DMS53 (cell line): Measurements from ENCODE around the gene PDE9A.
"Not testable (repeated sequence)": the region's sequence is repeated elsewhere in the genome, so short reads cannot be mapped to it uniquely, and the experiment has no call there.

Source experiments
- DNase-seq: peaks from one replicate; lab custom pipeline; 2025; lab: John Stamatoyannopoulos, UW

Gene PDE9A

GRCh38 chr21:42624936-42625335, 28.5 kb upstream of the PDE9A start:
- no peak for DNase-seq

- no peak for DNase-seq
Measured at GRCh38 chr21:42626171-42626570, 27.2 kb upstream of the PDE9A start.

GRCh38 chr21:42627527-42628289, 25.7 kb upstream of the PDE9A start:
- no peak for DNase-seq

GRCh38 chr21:42628466-42629061, 24.9 kb upstream of the PDE9A start:
- DNase-seq = not testable (repeated sequence)

GRCh38 chr21:42629933-42630589, 23.4 kb upstream of the PDE9A start:
- DNase-seq = peak; percentile 41

- no peak for DNase-seq
Measured at GRCh38 chr21:42630626-42631025, 22.8 kb upstream of the PDE9A start.

- DNase-seq = no peak
Measured at GRCh38 chr21:42631142-42631541, 22.3 kb upstream of the PDE9A start.

GRCh38 chr21:42632336-42632751, 21.1 kb upstream of the PDE9A start:
- DNase-seq = no peak

- DNase-seq = no peak
Measured at GRCh38 chr21:42632771-42633690, 20.4 kb upstream of the PDE9A start.

GRCh38 chr21:42633858-42634257, 19.6 kb upstream of the PDE9A start:
- DNase-seq = no peak

- no peak for DNase-seq
Measured at GRCh38 chr21:42635848-42636519, 17.4 kb upstream of the PDE9A start.

- no peak for DNase-seq
Measured at GRCh38 chr21:42636520-42637266, 16.7 kb upstream of the PDE9A start.

- DNase-seq = no peak
Measured at GRCh38 chr21:42637267-42638041, 16.0 kb upstream of the PDE9A start.

GRCh38 chr21:42638266-42638863, 15.1 kb upstream of the PDE9A start:
- DNase-seq = no peak

GRCh38 chr21:42639646-42640152, 13.7 kb upstream of the PDE9A start:
- peak; percentile 10 for DNase-seq

- no peak for DNase-seq
Measured at GRCh38 chr21:42640486-42640885, 12.9 kb upstream of the PDE9A start.

- no peak for DNase-seq
Measured at GRCh38 chr21:42641311-42642218, 11.9 kb upstream of the PDE9A start.

- no peak for DNase-seq
Measured at GRCh38 chr21:42642219-42642745, 11.1 kb upstream of the PDE9A start.
